Activated CD8-positive, alpha-beta memory T cell treated with anti-CD3 and anti-CD28 coated beads, Interleukin-2, amount 50 U/mL, for 1 hour (primary cell): ENCODE results near the gene LDHD.
"Not testable (repeated sequence)": the region's sequence is repeated elsewhere in the genome, so short reads cannot be mapped to it uniquely, and the experiment has no call there.

Experiments
- DNase-seq: peaks from one replicate; pipeline ENCODE4 v3.0.0-alpha.2; 2020; ENCODE audit errors: extremely low read depth

Gene LDHD

DNA sequence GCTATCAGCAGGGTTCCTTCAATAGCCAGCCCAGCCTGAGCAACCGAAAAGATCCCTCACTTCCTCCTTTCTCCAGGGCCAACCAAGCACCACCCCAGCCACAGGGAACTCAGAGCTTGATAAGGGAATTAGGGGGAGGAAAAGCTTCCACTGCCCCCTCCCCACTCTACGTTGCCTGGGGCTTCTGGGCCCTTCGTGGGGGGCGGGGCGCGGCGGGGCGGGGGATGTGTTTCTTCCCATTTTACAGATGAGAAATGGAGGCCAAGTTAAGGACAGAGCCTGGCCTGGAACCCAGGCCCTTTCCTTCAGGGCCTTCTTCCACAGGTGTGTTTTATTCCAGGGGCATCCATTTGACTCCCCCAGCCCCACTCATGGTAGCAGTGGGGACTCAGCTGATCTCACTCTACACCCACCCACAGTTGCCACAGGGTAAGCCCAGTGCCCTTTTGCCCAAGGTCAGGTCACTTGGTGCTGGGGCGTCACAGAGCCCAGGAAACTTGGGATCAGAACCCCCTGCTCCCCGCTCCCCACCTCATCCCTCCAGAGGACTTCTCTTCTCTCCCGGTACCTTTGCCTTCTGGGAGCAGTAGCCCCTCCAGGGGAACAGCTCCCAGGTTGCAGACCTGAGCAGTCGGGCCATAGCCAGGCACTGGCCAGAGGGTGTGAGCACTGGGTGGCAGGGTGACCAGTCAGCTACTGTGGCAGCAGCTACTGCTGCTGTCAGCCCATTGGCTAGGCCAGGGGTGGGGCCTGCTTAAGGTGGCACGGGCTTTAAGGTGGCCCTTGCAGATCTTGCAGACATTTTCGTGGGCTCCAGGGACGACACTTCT, at the start of gene LDHD:
Gene LDHD, minus strand, starts transcription at position 700 of the 830 bp plus-strand sequence. Its CDS starts 60 bp downstream, at position 640.
- DNase-seq = no peak

DNA sequence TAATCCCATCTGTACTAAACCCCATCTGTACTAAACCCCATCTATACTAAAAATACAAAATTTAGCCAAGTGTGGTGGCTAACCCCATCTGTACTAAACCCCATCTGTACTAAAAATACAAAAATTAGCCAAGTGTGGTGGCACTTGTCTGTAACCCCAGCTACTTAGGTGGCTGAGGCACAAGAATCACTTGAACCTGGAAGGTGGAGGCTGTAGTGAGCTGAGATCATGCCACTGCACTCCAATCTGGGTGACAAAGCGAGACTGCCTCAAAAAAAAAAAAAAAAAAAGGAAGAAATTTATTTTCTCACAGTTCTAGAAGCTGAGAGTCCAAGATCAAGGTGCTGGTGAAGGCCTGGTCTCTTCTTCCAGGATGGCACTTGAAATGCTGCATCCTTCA, 43.8 kb upstream of the LDHD start:
- DNase-seq = no peak

- DNase-seq = no peak
Measured at GRCh38 chr16:75152635-75153034, 36.1 kb upstream of the LDHD start.

DNA sequence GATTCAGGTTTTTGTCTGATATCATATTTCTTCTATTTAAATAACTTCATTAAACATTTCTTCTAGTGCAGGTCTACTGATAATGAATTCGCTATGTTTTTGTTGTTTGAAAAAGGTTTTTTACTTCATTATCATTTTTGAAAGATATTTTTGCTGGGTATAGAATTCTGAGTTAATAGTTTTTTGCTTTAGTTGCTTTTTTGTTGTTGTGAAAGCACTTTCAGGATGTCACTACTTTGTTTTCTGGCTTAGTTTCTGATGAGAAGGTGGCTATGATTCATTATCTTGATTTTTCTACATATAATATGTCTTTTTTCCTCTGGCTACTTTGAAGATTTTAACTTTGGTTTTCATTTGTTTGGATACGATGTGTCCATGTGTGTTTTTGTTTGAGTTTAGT, 35.2 kb upstream of the LDHD start:
- DNase-seq = no peak

DNA sequence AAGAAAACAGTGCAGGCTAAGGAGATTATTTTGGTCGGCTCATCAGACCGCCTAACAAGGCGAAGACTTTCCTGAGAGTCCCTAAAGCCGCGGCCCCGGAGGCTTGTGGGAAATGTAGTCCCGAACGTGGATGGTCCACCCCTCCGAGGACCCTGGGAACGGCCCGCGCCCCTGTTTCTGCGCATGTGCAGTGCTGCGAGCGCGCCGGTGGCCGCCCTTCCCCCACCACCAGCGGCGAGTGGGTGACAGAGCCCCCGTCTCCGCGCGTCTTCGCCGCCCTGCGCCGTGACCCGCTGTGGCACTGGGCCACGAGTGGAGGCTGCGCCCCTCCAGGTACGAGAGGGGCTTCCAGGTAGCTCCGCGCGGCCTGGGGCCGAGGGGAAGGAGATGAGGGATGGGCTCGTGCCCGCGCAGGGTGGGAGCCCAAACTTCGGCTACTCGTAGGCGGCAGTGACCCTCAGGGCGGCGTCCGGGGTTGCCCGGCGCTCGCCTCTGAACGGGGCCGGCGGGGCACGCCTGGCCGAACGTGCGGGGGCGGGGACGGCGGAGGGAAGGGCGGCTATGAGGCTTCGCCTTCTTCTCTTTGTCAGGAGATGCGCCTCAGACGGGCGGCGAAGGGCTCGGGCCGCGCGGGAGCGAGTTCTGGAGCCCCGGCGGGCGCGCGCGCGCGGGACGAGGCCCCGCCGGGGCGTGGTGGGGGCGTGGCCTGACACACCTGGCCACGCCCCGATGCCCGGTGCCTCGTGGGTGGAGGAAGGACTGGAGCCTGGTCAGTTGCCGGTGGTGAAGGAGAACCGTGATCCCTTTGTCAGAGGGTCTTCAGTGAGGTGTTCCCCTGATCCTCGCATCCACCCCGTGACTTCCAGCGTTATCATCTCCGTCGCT, 32.0 kb upstream of the LDHD start, which contains the start of gene ZFP1:
Gene ZFP1, plus strand, starts transcription at position 214 of the 885 bp plus-strand sequence. CDS start 4,428 bp downstream, outside the sequence.
- peak; percentile 86 for DNase-seq

DNA sequence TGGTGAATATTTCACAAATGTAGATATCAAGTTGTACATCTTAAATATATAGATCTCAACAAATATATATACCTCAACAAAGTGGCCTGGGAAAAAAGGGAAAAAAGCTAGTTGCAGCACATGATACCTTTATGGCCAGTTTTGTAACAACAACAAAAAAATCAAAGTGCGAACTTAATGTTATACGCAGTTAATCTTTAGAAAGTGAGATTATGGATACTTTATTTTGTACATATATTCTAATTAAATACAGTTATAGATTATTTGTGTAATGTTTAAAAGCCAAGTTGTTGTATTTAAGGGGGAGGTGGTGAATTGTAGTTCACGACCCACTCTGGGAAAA, 31.4 kb upstream of the LDHD start:
- no peak for DNase-seq

GRCh38 chr16:75143941-75144340, 27.4 kb upstream of the LDHD start:
- DNase-seq = no peak

DNA sequence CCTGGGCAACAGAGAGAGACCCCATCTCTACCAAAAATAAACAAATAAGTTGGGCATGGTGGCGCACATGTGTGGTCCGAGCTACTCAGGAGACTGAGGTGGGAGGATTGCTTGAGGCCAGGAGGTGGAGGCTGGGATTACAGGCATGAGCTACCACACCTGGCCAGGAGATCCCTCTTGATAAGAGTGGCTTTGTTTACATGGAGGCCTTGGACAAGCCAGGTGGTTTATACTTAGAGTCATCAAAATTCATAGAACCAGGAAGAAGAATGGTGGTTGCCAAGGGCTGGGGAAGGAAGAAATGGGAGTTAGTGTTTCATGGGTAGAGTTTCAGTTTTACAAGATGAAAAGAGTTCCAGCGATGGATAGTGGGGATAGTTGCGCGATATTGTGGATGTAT, 22.9 kb upstream of the LDHD start:
- no peak for DNase-seq

GRCh38 chr16:75138636-75139035, 22.1 kb upstream of the LDHD start:
- DNase-seq = no peak

DNA sequence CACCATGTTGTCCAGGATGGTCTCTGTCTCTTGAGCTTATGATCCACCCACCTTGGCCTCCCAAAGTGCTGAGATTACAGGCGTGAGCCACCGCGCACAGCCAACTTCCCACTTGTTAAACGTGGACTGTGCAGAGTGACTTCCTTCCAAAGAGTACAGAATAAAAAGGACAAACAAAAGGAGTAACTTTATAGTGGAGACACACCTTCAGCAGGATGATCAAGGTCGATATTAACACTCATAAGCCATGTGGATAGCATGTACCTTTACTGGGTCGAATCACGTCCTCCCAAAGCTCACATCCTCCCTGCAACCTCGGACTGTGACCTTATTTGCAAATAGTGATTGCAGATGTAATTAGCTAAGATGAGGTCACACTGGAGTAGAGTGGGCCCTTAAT, 21.7 kb upstream of the LDHD start:
- no peak for DNase-seq

GRCh38 chr16:75131081-75131480, 14.5 kb upstream of the LDHD start:
- no peak for DNase-seq

- DNase-seq = no peak
Measured at GRCh38 chr16:75130150-75130771, 13.7 kb upstream of the LDHD start.

GRCh38 chr16:75129421-75130149, 13.0 kb upstream of the LDHD start:
- not testable (repeated sequence) for DNase-seq

DNA sequence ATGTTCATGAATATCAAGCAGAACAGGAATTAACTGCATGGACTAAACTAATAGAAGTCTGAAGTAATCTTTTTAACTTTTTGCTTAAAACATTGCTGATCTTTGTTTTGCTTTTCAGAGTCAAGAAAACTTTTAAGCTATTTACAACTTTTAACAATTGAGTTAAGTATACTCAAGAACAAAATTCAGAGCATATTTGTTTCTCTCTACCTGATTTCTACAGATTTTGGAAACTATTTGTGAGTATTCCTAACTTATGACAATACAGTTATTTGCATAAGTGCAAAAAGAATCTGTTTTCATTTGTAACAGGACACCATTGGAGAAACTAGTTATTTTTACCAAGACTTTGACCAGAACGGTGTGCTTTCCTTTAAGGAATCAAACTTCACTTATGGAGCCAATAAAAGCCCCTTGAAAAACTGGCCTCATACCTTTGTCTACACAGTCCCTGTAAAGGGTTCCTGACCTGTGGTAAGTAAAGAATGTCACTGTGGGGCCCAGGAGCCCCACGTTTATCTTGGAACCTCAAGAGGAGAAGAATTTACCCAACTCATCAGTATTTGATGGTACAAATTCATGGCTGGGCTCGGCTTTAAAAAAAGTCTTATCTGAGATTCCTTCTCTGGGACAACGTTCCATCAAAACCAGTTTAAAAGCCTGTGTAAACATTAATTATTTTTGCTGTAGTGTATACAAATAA, 11.3 kb upstream of the LDHD start:
- DNase-seq = no peak

DNA sequence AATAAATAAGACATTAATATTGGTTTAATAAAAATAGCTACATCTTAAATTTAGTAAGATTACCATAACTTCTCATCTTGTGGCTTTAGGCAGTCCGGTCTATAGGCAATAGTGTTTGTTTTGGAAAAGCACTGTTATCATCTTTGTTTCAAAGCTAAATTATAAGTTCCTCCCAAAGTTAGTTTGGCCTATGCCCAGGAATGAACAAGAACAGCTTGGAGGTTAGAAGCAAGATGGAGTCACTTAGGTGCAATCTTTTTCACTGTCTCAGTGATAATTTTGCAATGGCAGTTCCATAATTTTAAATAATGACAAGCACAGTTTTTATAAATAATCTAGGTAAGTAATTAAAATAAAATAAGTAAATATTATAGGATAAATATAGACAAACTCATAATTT, 6.0 kb upstream of the LDHD start:
- no peak for DNase-seq

DNA sequence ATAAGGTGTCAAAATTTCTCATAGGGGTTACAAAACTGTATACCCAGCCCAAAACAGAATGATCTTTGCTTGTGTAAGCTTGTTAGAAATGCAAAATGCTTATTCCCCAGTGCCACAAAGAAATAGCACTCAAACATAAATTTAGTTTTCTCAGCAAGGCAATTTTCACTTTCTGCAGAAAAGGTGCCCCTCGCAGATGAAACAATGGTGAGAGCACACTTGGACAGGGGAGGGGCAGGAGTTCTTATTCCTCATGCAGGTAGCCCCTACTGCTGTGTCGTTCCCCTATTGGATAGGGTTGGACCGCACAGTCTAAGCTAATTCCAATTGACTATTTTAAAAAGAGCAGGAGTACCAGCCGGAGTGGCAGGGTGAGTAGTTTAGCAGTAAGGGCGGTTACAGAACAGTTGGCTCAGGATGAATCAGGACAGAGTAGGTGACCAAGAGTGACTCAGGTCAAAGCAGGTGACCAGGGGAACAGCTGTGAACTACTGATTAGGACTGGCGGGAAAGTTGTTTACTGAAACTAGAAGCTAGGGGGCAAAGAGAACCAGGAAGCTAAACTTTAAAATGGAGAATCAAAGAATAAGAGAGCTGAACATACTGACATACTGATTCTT, 5.5 kb upstream of the LDHD start:
- DNase-seq = no peak

- DNase-seq = no peak
Measured at GRCh38 chr16:75120253-75120652, 3.7 kb upstream of the LDHD start.

DNA sequence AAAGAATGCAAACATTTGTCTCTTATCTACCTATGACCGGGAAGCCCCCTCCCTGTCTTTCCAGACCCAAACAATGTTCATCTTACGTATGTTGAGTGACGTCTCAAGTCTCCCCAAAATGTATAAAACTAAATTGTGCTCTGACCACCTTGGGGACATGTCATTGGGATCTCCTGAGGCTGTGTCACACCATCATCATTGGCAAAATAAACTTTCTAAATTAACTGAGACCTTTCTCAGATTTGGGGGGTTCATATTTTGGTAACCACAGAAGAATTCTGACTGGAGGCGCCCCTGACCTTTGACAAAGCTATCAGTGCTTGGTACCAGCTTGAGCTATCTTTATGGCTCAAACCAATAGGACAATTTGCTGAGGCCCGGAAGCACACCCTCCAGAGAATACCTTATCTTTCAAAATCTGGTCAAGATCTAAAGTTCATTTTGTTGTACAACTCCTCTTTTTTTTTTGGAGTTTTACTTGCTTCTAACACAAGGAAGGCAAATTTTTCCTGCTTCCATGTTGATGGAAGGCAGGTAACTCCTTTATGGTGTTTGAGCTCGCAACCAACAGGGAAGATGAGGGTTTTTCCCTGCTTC, 2.5 kb upstream of the LDHD start:
- DNase-seq = no peak

GRCh38 chr16:75116911-75117245, 298 bp upstream of the LDHD start:
- DNase-seq = no peak
